Neural progenitor cell (in vitro differentiated cells): ENCODE data around the gene EVL. TPM values are rescaled to one million over a fixed set of nuclear protein-coding genes. Genes with fewer than 3 reads are reported as not detected.

Source experiments
- DNase-seq: peaks from one replicate; pipeline ENCODE4 v3.0.0-alpha.2; 2016; ENCODE audit warnings: low spot score
- H2AFZ ChIP-seq: fragments of 200-600 bp; sonication (generic); replicated peaks from 2 replicates; pipeline ENCODE4 v1.6.1; 2016; ENCODE audit warnings: antibody characterized with exemption
- H3F3A ChIP-seq: fragments of 200-600 bp; sonication (generic); 2 replicates; pipeline ENCODE4 v1.6.1; 2016; ENCODE audit warnings: antibody characterized with exemption, low read depth
- H3K27ac ChIP-seq: fragments of 200-600 bp; sonication (generic); 2 replicates; pipeline ENCODE4 v1.5.1; 2016; ENCODE audit warnings: mild to moderate bottlenecking
- H3K27me3 ChIP-seq: fragments of 200-600 bp; sonication (generic); 2 replicates; pipeline ENCODE4 v1.6.1; 2016; ENCODE audit warnings: mild to moderate bottlenecking, moderate library complexity
- H3K36me3 ChIP-seq: fragments of 200-600 bp; sonication (generic); 2 replicates; pipeline ENCODE4 v1.5.1; 2016
- H3K4me1 ChIP-seq: fragments of 200-600 bp; sonication (generic); 2 replicates; pipeline ENCODE4 v1.6.1; 2016; ENCODE audit warnings: mixed run types
- H3K4me2 ChIP-seq: fragments of 200-600 bp; sonication (generic); 2 replicates; pipeline ENCODE4 v1.6.1; 2016
- H3K4me3 ChIP-seq: fragments of 200-600 bp; sonication (generic); 2 replicates; pipeline ENCODE4 v1.5.1; 2016
- H3K79me2 ChIP-seq: fragments of 200-600 bp; sonication (generic); 2 replicates; pipeline ENCODE4 v1.6.1; 2016; ENCODE audit warnings: low read depth
- H3K9ac ChIP-seq: fragments of 200-600 bp; sonication (generic); 2 replicates; pipeline ENCODE4 v1.6.1; 2016
- H3K9me3 ChIP-seq: fragments of 200-600 bp; sonication (generic); 2 replicates; pipeline ENCODE4 v1.5.1; 2016; ENCODE audit warnings: low read depth
- H4K20me1 ChIP-seq: fragments of 200-600 bp; sonication (generic); 2 replicates; pipeline ENCODE4 v1.6.1; 2016; ENCODE audit warnings: low read depth
- H3K27ac Mint-ChIP-seq: 3 replicates; pipeline ENCODE4 v1.8.0; 2021; ENCODE audit warnings: mixed read lengths
- H3K27me3 Mint-ChIP-seq: 2 replicates; pipeline ENCODE4 v1.8.0; 2022; ENCODE audit warnings: low read depth, mild to moderate bottlenecking, inconsistent platforms, moderate library complexity, mixed read lengths; ENCODE audit not compliant: insufficient read depth
- H3K36me3 Mint-ChIP-seq: 3 replicates; pipeline ENCODE4 v1.8.0; 2021; ENCODE audit warnings: mixed read lengths
- H3K4me1 Mint-ChIP-seq: 3 replicates; pipeline ENCODE4 v1.8.0; 2021; ENCODE audit warnings: mixed read lengths
- H3K4me3 Mint-ChIP-seq: 3 replicates; pipeline ENCODE4 v1.8.0; 2021; ENCODE audit warnings: mild to moderate bottlenecking, moderate library complexity, mixed read lengths
- H3K9me3 Mint-ChIP-seq: 3 replicates; pipeline ENCODE4 v1.8.0; 2020; ENCODE audit warnings: mixed read lengths
- CTCF ChIP-seq: fragments of 200-600 bp; sonication (generic); IDR thresholded peaks from 2 replicates; pipeline ENCODE4 v1.5.1; 2017; ENCODE audit warnings: antibody characterized with exemption, mild to moderate bottlenecking
- EZH2 ChIP-seq: fragments of 200-600 bp; sonication (generic); IDR thresholded peaks from 2 replicates; pipeline ENCODE4 v1.6.1; 2017; ENCODE audit warnings: antibody characterized with exemption, mild to moderate bottlenecking, moderate library complexity
- EZH2phosphoT487 ChIP-seq: fragments of 200-600 bp; sonication (generic); IDR thresholded peaks from 2 replicates; pipeline ENCODE4 v1.6.1; 2017; ENCODE audit warnings: antibody characterized with exemption
- total RNA-seq: library from RNA; depleted of rRNA; stranded (reverse); fragments of >200 nt; gene quantifications from 2 replicates; pipeline ENCODE4 v1.2.3, GENCODE V29; 2015; ENCODE audit warnings: low replicate concordance

Gene EVL
- total RNA-seq, 1 donor from 2014 or later, result 49.2 TPM

GRCh38 chr14:100037353-100037752 lies 27.9 kb upstream of the EVL start:
- H3K4me2 ChIP-seq, result no peak overlapping the region
- no peaks in the 10 kb centered on the region for H3F3A ChIP-seq
- Mint-ChIP-seq H3K9me3 (no peaks in the 10 kb centered on the region), H3K36me3 (peaks cover 3% of the 10 kb centered on the region), H3K27me3 (no peaks in the 10 kb centered on the region), H3K4me3 (no peak overlapping the region), H3K4me1 (peaks cover 10% of the 10 kb centered on the region), H3K27ac (no peak overlapping the region)
- no peaks in the 10 kb centered on the region for H3K36me3 ChIP-seq
- peaks cover 21% of the 10 kb centered on the region for H3K79me2 ChIP-seq
- H3K4me3 ChIP-seq, result no peak overlapping the region
- no peaks in the 10 kb centered on the region for H3K9me3 ChIP-seq
- H3K9ac ChIP-seq, result no peak overlapping the region
- H4K20me1 ChIP-seq, result peaks cover 34% of the 10 kb centered on the region
- TF ChIP-seq EZH2phosphoT487 (no peak), CTCF (no peak), EZH2 (no peak)
- H3K4me1 ChIP-seq, result peaks cover 9% of the 10 kb centered on the region
- H3K27me3 ChIP-seq, result no peaks in the 10 kb centered on the region
- H3K27ac ChIP-seq, result no peak overlapping the region
- DNase-seq, result no peak
- H2AFZ ChIP-seq, result no peak overlapping the region

- Histone ChIP-seq H3K4me2 (no peak overlapping the region), H4K20me1 (peaks cover 28% of the 10 kb centered on the region), H3K27ac (no peak overlapping the region), H3K9me3 (no peaks in the 10 kb centered on the region), H3K36me3 (no peaks in the 10 kb centered on the region), H2AFZ (no peak overlapping the region), H3F3A (no peaks in the 10 kb centered on the region), H3K79me2 (peaks cover 21% of the 10 kb centered on the region), H3K4me3 (no peak overlapping the region), H3K27me3 (no peaks in the 10 kb centered on the region), H3K9ac (no peak overlapping the region), H3K4me1 (peaks cover 9% of the 10 kb centered on the region)
- TF ChIP-seq EZH2 (no peak), CTCF (no peak), EZH2phosphoT487 (no peak)
- Mint-ChIP-seq H3K36me3 (peaks cover 3% of the 10 kb centered on the region), H3K27me3 (no peaks in the 10 kb centered on the region), H3K9me3 (no peaks in the 10 kb centered on the region), H3K4me1 (peaks cover 10% of the 10 kb centered on the region), H3K27ac (no peak overlapping the region), H3K4me3 (no peak overlapping the region)
- no peak for DNase-seq
Observed at GRCh38 chr14:100038065-100038464, 27.2 kb upstream of the EVL start.

GRCh38 chr14:100039903-100040302 lies 25.3 kb upstream of the EVL start:
- Histone ChIP-seq H2AFZ (no peak overlapping the region), H3K36me3 (no peaks in the 10 kb centered on the region), H3K4me2 (peak overlapping the region; percentile 56), H3K27me3 (no peaks in the 10 kb centered on the region), H3K27ac (peak overlapping the region; percentile 72), H3K79me2 (peaks cover 9% of the 10 kb centered on the region), H3F3A (no peaks in the 10 kb centered on the region), H4K20me1 (peaks cover 25% of the 10 kb centered on the region), H3K9ac (no peak overlapping the region), H3K4me1 (peaks cover 10% of the 10 kb centered on the region), H3K9me3 (no peaks in the 10 kb centered on the region), H3K4me3 (no peak overlapping the region)
- peaks cover 3% of the 10 kb centered on the region for H3K36me3 Mint-ChIP-seq
- no peaks in the 10 kb centered on the region for H3K27me3 Mint-ChIP-seq
- H3K27ac Mint-ChIP-seq, result no peak overlapping the region
- no peak overlapping the region for H3K4me3 Mint-ChIP-seq
- DNase-seq, result peak; percentile 18
- no peak for TF ChIP-seq EZH2phosphoT487
- no peak for TF ChIP-seq EZH2
- H3K9me3 Mint-ChIP-seq, result no peaks in the 10 kb centered on the region
- H3K4me1 Mint-ChIP-seq, result peaks cover 23% of the 10 kb centered on the region

GRCh38 chr14:100041271-100041670 lies 24.0 kb upstream of the EVL start:
- Histone ChIP-seq H3F3A (no peaks in the 10 kb centered on the region), H3K79me2 (peaks cover 7% of the 10 kb centered on the region), H3K27ac (no peak overlapping the region), H4K20me1 (peaks cover 34% of the 10 kb centered on the region), H3K4me3 (no peak overlapping the region), H3K4me2 (no peak overlapping the region), H3K27me3 (no peaks in the 10 kb centered on the region), H3K4me1 (peaks cover 18% of the 10 kb centered on the region), H2AFZ (no peak overlapping the region), H3K9me3 (no peaks in the 10 kb centered on the region), H3K36me3 (no peaks in the 10 kb centered on the region), H3K9ac (no peak overlapping the region)
- no peaks in the 10 kb centered on the region for H3K27me3 Mint-ChIP-seq
- H3K36me3 Mint-ChIP-seq, result no peaks in the 10 kb centered on the region
- H3K4me1 Mint-ChIP-seq, result peaks cover 35% of the 10 kb centered on the region
- DNase-seq, result no peak
- H3K27ac Mint-ChIP-seq, result no peak overlapping the region
- no peak for TF ChIP-seq EZH2
- no peak for TF ChIP-seq CTCF
- TF ChIP-seq EZH2phosphoT487, result no peak
- no peaks in the 10 kb centered on the region for H3K9me3 Mint-ChIP-seq
- H3K4me3 Mint-ChIP-seq, result no peak overlapping the region
